ENCODE data around the gene TMEM192. TPM values are rescaled to one million over a fixed set of nuclear protein-coding genes. Genes with fewer than 3 reads are reported as not detected.

The TMEM192 gene
- 5.3 and 8.7 TPM in 2 replicates for total RNA-seq

GRCh38 chr4:165112368-165113121 lies at the start of gene TMEM192:
TSS of gene TMEM192 (minus strand) at chr4:165112860. CDS start at chr4:165112773, 87 bp downstream.

GRCh38 chr4:165053645-165054044 lies 59.0 kb downstream of the TMEM192 start, which contains the start of gene TRIM75:
TSS of gene TRIM75 (plus strand) at chr4:165053866. CDS start at chr4:165059148, 5,282 bp downstream.

GRCh38 chr4:165031436-165032211 lies 81.0 kb downstream of the TMEM192 start, which contains the start of gene TRIM60:
TSS of gene TRIM60 (plus strand) at chr4:165031999. CDS start at chr4:165040073, 8,074 bp downstream.

Other genes with a start within 250 kb of the TMEM192 start
- gene APELA, start 235.7 kb downstream of the TMEM192 start, total RNA-seq: not detected in 2 replicates
- 2.3 and 5.0 TPM in 2 replicates for gene TRIM61, start 135.2 kb downstream of the TMEM192 start, total RNA-seq
- not detected in 2 replicates for gene TRIM60, start 80.9 kb downstream of the TMEM192 start, total RNA-seq
- not detected in 2 replicates for gene TRIM75, start 59.0 kb downstream of the TMEM192 start, total RNA-seq
- 15.9 and 21.2 TPM in 2 replicates for gene KLHL2, start 94.7 kb upstream of the TMEM192 start, total RNA-seq
- gene MSMO1, start 214.8 kb upstream of the TMEM192 start, total RNA-seq: 82.0 and 210 TPM in 2 replicates